Germinal center (tissue), 1 donor: Measurements from ENCODE around the gene KCNIP3.
"Not testable (repeated sequence)": the region's sequence is repeated elsewhere in the genome, so short reads cannot be mapped to it uniquely, and the experiment has no call there.

ENCODE experiments used
- DNase-seq: peaks from one replicate; pipeline ENCODE4 v3.0.0; 2012; ENCODE audit warnings: mixed read lengths, low spot score

KCNIP3 gene

DNA sequence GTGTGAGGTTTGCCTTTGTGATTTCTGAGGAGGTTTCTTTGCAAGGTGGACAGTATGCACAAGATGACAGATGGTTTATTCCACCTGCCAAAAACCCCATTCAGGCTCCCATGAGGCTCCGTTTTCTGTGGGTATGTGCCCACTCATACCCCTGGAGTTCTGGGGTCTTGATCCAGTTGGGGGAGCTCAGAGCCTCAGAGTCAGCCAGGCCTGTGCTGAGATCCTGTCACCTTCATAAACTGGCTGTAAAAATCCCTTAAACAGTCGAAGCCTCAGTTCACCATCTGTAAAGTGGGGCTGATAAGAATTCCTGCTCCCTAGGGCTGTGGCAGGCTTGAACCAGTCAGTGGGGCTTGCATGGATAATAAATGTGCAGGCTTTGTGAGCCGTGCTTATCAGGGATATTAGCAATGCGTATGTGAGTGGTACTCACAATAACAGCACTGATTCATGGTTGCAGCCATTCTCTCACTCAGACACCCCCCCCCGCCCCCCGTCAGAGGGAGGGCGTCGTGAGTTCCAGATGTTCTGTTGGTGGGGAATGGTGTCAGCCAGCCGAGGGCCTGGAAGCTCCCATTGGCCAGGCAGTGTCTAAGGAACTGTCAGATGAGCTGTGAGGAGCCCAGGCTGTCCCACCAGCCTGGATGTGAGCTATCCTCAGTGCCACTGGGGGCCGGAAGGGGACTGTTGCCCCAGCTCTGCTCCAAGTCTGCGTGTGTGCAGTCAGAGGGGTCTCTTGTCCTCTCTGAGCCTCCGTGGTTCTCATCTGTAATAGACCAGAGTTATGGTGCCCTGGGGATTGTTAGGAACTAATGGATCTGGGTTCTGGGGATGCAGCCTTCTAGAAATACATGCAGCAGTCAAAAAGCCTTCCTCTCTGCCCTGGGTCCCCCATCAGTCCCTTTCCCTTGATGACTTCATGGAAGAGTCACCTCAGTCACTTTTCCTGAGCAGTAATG is 51.7 kb downstream of the KCNIP3 start:
- DNase-seq: no peak

DNA sequence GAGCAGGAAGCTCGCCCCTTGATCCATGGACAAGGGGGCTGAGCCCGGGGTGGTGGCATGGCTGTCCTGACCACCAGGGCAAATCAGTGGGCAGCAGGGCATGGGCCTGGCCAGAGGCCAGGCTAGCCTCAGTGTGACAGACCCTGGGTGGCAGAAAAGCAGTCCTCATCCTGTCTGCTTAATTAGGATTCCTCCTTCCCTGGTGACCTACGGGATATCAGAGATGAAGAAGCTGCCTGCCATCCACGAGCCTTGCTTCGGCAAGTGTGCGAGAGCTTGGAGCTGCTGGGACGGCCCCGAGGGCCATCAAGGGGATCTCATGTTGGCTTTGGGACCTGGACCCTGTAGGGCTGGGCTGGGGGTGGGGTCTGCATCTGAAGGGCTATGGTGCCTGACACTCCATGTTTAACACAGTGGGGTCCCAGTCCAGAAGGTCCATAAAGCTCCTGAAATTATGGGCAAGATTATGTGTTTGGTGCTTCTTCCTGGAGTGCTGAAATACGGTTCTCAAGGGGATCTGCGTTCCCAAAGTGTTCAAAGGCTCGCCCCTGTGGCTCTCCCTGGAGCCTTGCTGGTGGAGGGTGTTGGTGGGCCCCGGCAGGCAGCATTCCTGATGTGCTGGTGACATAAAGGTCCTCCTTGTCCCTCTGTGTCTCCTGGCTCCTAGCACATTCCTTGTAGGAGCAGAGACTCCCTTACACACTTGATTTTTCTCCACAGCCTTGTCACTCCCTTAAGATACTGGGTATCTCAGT is 52.6 kb downstream of the KCNIP3 start:
- no peak for DNase-seq

DNA sequence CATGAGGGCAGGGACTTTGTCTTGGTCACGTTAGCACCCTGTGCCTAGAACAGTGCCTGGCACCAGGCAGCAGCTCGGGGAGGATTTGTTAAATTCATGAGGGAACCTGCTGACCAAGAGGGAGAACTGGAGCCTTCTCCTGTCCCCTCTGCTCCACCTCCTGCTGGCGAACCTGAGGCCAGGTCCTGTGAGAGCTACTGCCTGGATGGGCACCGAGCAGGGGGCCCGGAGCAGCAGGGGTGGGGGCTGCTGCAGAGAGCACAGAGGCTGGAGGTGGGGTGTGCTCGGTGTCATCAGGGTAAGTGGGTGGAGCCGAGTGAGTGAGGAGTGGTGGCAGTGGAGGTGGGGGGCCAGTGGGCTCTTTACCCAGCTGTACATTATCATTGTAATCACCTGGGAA is 53.2 kb downstream of the KCNIP3 start:
- no peak for DNase-seq

DNA sequence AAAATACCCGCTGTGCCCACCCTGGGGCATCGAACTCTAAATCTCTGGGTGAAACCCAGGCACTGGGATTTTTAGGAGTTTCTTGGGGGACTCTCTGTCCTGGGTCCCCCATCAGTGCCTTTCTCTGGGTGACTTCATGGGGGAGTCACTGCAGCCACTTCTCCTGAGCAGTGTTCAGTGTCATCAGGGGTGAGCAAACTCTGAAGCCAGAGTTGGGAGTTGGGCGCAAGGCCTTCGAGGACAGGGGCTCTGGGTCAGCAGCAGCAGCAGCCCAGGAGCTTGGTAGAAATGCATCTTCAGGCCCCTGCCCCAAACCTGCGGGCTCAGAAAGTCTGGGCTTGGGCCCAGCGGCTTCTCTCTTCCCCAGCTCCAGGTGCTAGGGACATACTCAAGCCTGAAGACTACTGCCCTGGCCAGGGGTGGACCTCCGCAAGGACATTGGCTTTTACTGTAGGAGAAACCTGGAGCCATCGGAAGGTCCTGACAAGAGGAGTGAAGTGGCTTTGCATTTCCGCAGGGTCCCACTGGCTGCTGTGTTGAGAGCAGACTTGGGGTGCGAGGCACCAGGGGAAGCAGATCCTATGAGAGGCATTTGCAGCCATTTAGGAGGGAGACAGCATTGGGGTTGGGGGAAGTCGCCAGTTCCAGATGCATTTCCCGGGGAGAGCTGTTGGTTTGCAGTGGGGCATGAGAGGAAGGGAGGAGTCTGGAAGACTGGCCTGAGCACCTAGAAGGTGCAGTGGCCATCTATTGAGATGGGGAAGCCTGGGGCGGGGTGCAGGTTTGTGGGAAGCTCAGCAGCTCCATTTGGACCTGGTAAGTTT is 53.8 kb downstream of the KCNIP3 start:
- DNase-seq: no peak

DNA sequence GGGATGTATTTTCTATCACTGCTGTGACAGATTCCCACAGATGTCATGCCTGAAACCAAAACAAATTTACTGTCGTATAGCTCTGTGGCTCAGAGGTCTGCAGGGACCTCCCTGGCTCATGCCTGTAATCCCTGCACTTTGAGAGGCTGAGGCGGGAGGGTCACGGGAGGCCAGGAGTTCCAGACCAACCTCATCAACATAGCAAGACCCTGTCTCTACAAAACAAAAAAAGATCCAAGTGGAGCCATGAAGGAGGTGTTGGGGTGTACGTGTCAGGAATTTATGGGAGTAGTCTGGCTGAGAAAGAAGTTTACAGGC is 54.4 kb downstream of the KCNIP3 start:
- DNase-seq: no peak

DNA sequence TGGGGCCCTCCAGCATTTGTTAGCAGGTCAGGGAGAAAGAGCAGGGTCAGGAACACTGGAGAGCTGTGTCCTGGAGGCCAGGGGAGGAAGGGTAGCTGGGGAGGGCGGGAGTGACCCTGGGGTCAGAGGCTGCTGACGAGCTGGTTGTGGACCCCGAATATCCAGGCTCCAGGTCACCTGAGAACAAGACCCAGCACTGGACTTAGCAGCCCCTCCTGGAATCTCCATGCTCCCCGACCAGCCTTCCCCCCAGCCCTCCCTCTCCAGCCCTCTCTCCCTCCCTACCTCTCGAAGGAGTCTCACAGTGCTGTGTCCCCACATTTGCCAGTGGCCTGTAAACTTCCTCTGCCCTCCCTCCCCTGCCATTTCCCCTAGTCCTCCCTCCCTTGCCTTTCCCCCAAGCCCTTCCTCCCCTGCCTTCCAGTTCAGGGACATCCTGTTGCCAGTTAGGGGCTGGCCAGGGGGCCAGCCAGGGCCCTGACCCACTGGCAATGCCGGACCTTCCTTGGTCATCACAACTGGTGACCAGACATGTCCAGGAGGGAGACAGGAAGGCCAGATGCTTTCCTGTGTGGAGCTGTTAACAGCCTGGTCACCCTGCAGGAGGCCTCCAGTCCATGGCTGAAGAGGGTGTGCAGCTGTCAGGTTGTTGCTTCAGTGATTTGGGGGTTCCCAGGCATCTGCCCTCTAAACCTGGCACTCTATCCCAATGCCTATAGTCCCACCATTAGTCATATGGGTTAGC is 55.3 kb downstream of the KCNIP3 start:
- DNase-seq: no peak

DNA sequence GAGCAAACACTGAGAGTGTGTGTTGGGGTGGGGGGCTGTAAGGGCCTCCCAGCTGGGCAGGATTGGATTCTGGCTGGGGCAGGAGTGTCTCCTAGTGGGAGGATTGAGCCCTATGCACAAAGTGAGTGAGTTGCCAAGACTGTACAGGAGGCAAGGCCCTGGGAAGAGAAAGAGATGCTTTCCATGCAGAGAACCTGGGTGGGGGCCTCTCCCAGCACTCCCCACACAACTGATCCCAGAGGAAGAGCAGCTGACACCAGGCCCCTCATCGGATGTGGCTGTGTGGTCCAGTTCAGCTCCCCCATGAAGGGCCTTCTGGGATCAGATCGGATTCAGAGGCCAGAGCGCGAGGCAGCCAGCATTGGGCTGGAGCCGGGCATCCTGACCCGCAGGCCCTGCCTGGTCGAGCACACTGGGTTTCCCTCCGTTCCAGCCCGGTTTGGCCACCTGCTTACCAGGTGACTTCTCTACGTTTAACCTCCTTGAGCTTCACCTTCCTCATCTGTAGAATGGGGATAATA is 56.0 kb downstream of the KCNIP3 start:
- no peak for DNase-seq

DNA sequence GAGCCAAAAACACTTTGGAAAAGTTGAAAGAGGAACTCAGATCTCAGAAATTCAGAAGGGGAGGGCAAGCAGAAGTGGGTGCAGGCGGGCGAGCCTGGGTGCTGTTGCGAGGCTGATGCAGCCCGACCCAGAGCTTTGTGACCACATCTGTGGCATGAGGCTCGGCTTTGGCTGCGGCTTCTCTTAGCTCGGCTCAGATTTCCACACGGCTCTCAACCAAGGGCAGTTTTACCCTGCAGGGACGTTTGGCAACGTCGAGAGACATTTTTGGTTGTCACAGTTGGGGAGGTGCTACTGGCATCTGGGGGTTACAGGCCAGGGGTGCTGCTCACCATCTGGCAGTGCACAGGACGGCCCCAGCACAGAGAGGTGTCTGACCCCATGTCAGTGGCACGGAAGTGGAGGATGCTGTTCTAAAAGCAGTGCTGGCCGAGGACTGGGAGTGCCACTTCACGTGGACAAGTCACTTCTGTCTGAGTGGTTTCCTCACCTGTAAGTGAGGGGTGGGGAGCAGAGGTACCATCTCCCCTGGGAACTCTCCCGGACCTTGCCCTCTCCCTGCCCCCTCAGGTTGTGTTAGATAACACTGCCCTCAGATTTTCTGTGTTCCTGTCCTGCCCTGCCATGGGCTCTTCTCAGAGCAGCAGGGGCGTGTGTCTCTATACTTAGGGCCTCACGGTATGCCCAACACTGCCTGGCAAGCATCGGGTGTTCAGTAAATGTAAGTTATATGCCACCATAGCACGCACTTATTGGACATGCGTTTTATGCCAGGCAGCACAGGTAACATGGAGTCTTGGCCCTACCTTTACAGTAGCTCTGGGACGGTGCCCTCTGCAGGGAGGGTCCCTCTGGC is 56.7 kb downstream of the KCNIP3 start:
- no peak for DNase-seq

DNA sequence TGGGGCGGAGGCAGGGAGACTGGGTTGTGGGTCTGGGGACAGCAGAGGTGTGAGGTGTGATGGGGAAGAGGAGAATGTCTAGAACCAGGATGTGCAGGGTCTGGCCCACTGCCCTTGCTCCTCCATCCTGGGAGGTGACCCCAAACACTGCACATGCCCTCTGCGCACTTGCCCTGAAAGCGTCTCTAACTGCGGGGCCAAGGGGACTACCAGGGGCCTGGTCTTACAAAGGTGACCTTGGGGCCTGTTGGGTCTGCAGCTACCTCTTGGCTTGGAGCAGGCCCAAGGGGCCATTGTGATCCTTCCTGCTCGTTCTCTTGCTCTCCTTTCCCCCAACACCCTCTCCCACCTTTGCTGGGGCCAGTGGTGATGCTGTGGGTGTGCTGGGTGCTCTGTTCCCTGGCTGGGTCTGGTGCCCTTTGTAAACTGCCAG is 57.3 kb downstream of the KCNIP3 start:
- no peak for DNase-seq

DNA sequence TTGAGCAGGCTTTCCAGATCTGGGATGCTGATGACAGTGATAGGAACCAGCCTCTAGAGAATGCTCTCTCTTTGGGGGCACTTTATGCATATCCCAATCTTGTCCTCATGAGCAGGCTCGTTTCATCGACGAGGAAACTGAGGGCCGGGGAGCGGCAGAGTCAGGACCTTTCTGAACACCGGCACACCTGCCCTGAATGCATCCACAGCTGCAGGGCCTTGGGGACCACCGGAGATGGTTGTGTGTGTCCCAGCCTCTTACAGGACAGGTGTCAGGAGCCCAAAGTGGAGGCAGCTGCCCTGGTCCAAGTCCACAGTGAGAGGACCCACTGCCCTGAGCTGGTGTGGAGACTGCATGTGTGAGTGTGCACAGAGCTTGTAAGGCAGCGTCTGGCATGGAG is 57.8 kb downstream of the KCNIP3 start:
- DNase-seq: no peak

DNA sequence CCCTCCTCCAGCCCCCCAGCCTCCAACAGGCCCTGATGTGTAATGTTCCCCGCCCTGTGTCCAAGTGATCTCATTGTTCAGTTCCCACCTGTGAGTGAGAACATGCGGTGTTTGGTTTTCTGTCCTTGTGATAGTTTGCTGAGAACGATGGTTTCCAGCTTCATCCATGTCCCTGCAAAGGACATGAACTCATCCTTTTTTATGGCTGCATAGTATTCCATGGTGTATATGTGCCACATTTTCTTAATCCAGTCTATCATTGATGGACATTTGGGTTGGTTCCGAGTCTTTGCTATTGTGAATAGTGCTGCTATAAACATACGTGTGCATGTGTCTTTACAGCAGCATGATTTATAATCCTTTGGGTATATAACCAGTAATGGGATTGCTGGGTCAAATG is 58.3 kb downstream of the KCNIP3 start:
- DNase-seq: not testable (repeated sequence)

DNA sequence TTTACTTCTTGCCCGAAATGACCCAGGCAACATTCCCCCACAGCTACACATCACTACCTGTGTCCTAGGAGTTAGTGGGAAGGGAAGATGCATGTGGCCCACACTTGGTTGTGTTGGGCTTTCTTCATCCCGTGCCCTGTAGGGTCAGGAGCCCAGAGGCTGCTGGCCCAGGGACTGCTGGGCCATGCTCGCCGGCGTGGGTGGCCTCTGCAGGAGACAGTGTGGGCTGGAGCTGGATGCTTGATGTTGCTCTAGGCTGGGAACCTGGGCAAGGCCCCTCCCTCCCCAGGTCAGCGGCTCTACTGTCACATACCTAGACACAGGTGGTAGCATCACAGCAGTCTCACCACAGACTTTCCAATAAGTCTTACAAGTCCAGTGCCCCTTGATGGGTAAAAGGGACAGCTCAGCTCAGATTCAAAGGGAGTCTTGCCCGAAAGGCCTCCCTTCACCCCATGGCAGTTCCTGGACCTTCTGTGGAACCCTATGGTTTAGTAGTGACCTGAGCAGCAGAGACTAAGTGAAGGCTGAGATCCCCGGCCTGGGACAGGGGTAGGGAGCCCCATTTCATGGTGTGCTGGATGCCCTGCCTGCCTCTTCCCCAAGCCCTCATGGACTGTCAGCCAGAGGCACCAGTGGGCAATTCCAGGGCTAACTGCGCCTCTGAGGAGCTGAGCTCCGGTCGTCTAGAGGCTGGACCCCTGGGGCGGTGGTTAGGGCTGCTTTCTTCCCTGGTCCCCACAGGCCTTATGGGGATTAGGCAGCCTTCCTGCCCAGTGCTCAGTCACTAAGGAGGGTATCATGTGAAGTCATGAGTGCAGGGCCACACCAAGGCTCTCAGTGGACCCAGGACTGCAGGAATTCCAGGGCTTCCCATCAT is 59.9 kb downstream of the KCNIP3 start:
- no peak for DNase-seq

DNA sequence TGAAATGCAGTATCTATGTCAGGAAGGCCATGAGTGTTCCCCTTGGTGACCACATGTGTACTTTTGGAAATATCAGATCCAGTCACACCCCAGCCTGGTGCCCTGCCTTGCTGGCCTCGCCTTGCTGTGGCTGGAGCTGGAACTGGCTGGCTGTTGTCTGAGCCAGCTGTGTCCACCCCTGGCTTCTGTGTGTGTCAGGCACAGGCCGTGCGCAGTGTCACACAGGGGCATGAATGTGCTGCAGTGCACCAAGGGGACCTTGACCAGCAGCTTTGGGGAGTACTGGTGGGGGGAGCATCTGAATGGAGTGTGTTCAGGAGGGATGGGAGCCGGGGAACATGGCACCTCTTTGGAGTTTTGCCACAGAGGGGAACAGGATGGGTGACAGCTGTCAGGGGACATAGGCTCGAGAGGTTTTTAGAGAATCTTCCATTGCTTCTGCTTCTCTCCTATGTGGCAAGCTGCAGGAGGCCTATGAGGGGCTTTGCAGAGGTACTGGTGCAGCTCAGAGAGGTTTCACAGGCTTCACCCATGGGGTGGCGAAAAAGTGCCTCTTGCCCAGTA is 60.7 kb downstream of the KCNIP3 start:
- DNase-seq: no peak

DNA sequence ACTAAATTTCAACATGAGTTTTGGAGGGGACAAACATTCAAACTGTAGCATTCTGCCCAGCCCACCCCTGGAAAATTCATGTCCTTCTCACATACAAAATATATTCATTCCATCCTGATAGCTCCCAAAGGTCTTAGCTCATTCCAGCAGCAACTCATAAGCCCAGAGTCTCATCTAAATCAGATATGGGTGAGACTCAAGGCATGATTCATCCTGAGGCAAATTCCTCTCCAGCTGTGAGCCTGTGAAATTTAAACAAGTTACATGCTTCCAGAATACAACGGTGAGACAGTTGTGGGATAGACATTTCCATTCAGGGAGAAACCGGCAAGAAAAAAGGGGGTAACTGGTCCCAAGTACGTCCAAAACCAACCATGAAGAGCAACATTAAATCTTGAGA is 61.9 kb downstream of the KCNIP3 start:
- no peak for DNase-seq

DNA sequence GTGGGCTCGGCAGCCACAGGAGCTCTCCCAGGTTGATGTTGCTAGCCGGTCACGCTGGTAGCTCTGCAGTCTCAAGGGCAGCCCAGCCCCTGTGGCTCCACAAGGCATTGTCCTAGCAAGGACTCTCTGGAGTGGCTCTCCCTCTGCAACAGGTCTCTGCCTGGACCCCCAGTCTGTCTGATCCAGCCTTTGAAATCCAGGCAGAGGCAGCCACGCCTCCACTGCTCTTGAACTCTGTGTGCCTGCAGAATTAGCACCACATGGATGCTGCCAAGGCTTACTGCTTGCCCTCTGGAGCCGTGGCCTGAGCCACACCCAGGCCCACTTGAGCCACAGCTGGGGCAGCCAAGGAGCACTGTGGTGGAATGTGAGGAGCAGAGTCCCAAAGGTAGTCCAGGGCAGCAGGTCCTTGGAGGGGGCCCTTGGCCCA is 62.4 kb downstream of the KCNIP3 start:
- DNase-seq: no peak

DNA sequence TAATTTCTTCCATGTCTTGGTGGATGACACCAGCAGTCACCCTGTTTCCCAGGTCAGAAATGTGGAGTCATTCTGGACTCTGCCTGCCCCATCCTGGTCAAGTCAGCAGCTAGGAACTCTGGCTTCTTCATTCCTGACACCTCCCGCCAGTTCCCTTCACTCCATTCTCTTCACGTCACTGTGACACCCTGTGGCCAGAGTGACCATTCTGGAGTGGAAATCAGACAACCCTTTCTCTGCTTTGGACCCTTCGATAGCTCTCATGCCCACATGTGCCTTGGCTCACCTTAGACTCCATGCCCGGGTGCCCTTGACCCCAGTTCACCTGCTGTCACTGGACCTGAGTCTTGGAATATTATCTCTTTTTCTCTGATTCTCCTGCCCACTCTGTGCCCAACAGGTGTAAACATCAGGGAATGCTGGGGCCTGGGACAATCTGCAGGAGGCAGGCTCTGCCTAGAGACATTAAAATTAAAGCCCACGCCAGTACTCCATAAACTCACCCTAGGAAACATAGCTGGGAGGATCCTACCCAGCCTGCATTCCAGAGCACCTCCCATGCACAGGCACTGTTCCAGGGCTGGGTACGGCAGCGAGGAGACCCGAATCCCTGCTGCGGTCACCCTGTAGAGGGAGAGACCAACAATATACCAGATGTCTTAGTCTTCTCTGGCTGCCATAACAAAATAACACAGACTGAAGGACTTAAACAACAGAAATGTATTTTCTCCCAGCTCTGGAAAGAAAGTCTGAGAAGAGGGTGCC is 64.3 kb downstream of the KCNIP3 start:
- no peak for DNase-seq

DNA sequence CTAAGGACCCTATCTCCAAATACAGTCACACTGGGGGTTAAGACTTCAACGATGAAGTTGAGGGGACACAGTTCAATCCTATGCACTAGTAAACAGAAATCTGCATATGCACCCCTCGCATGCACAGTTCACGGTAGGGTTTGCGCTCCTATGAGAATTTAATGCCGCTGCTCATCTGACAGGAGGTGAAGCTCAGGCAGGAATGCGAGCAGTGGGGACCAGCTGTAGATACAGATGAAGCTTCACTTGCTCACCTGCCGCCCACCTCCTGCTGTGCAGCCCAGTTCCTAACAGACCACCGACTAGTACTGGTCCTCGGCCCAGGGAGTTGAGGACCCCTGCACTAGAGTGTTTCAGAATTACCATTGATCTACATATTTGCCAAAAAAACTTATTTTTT is 65.3 kb downstream of the KCNIP3 start:
- no peak for DNase-seq

DNA sequence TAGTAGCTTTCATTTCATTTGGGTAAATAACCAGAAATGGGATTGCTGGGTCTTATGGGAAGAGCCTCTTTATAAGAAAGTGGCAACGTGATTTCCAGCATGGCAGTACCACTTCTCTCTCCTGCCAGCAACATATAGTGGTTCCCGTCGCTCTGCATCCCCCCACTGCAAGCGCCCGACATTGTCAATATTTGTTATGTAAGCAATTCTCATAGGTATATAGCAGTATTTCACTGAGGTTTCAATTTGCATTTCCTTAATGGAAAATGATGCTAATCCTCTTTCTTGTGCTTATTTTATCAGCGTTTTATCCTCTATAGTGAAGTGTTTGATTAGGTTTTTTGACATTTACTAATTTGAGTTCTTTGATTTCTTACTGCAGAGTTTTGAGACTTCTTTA is 69.4 kb downstream of the KCNIP3 start:
- DNase-seq: no peak
